ENCODE measurements around the gene MIA3. TPM values are rescaled to one million over a fixed set of nuclear protein-coding genes. Genes with fewer than 3 reads are reported as not detected.

Gene MIA3
- total RNA-seq, 1 donor from 2014 or later: 24.3 TPM

- H3K27ac ChIP-seq: no peak overlapping the region
- H3K4me1 ChIP-seq: no peaks in the 10 kb centered on the region
- H3K36me3 ChIP-seq: peaks cover 0 to 73% of the 10 kb centered on the region in 2 donors
- H3K4me3 ChIP-seq: no peak overlapping the region
- no peak for DNase-seq (ENCODE audit: extremely low spot score in 2 of 2)
- intact Hi-C loops (cut with DNase I): no loop called here
- no peaks in the 10 kb centered on the region for H3K9me3 ChIP-seq
- no peak for TF ChIP-seq CTCF (IDR thresholded peaks at IDR 0.05)
- TF ChIP-seq POLR2AphosphoS5 (IDR thresholded peaks at IDR 0.05; ENCODE audit: insufficient read depth in 1 of 2, low read depth in 1 of 2): no peak
- no peak for TF ChIP-seq POLR2A (IDR thresholded peaks at IDR 0.05)
- no peaks in the 10 kb centered on the region for H3K27me3 ChIP-seq
Measured at GRCh38 chr1:222652676-222653075, 34.8 kb downstream of the MIA3 start.

- intact Hi-C loops (cut with DNase I): no loop called here
- Histone ChIP-seq H3K27ac (no peak overlapping the region), H3K36me3 (peaks cover 0 to 79% of the 10 kb centered on the region in 2 donors), H3K27me3 (no peaks in the 10 kb centered on the region), H3K4me1 (no peaks in the 10 kb centered on the region), H3K9me3 (no peaks in the 10 kb centered on the region), H3K4me3 (no peak overlapping the region)
- no peak for DNase-seq (ENCODE audit: extremely low spot score in 2 of 2)
- no peak for TF ChIP-seq POLR2A (IDR thresholded peaks at IDR 0.05)
- no peak for TF ChIP-seq CTCF (IDR thresholded peaks at IDR 0.05)
- TF ChIP-seq POLR2AphosphoS5 (IDR thresholded peaks at IDR 0.05; ENCODE audit: insufficient read depth in 1 of 2, low read depth in 1 of 2): no peak
Measured at GRCh38 chr1:222653178-222653827, 35.4 kb downstream of the MIA3 start.

- H3K4me3 ChIP-seq: no peak overlapping the region
- no peak for TF ChIP-seq POLR2A (IDR thresholded peaks at IDR 0.05)
- no peak for TF ChIP-seq POLR2AphosphoS5 (IDR thresholded peaks at IDR 0.05; ENCODE audit: insufficient read depth in 1 of 2, low read depth in 1 of 2)
- TF ChIP-seq CTCF (IDR thresholded peaks at IDR 0.05): no peak
- DNase-seq (ENCODE audit: extremely low spot score in 2 of 2): no peak
- H3K27me3 ChIP-seq: no peaks in the 10 kb centered on the region
- intact Hi-C loops (cut with DNase I): no loop called here
- H3K36me3 ChIP-seq: peaks cover 0 to 87% of the 10 kb centered on the region in 2 donors
- H3K9me3 ChIP-seq: no peaks in the 10 kb centered on the region
- H3K27ac ChIP-seq: no peak overlapping the region
- H3K4me1 ChIP-seq: no peaks in the 10 kb centered on the region
Measured at GRCh38 chr1:222654849-222655248, 37.0 kb downstream of the MIA3 start.

- no peak overlapping the region for H3K27ac ChIP-seq
- peaks cover 0 to 89% of the 10 kb centered on the region in 2 donors for H3K36me3 ChIP-seq
- H3K4me1 ChIP-seq: no peaks in the 10 kb centered on the region
- H3K9me3 ChIP-seq: no peaks in the 10 kb centered on the region
- no peaks in the 10 kb centered on the region for H3K27me3 ChIP-seq
- H3K4me3 ChIP-seq: no peak overlapping the region
- DNase-seq (ENCODE audit: extremely low spot score in 2 of 2): no peak
- TF ChIP-seq POLR2AphosphoS5 (IDR thresholded peaks at IDR 0.05; ENCODE audit: insufficient read depth in 1 of 2, low read depth in 1 of 2): no peak
- no peak for TF ChIP-seq POLR2A (IDR thresholded peaks at IDR 0.05)
- intact Hi-C loops (cut with DNase I): no loop called here
Measured at GRCh38 chr1:222656391-222657155, 38.7 kb downstream of the MIA3 start.

- no peaks in the 10 kb centered on the region for H3K27me3 ChIP-seq
- H3K27ac ChIP-seq: no peak overlapping the region
- no peaks in the 10 kb centered on the region for H3K9me3 ChIP-seq
- intact Hi-C loops (cut with DNase I): no loop called here
- no peaks in the 10 kb centered on the region for H3K4me1 ChIP-seq
- DNase-seq (ENCODE audit: extremely low spot score in 2 of 2): no peak
- H3K36me3 ChIP-seq: peaks cover 0 to 87% of the 10 kb centered on the region in 2 donors
- H3K4me3 ChIP-seq: no peak overlapping the region
- no peak for TF ChIP-seq CTCF (IDR thresholded peaks at IDR 0.05)
- TF ChIP-seq POLR2AphosphoS5 (IDR thresholded peaks at IDR 0.05; ENCODE audit: insufficient read depth in 1 of 2, low read depth in 1 of 2): no peak
- no peak for TF ChIP-seq POLR2A (IDR thresholded peaks at IDR 0.05)
Measured at GRCh38 chr1:222657899-222658298, 40.0 kb downstream of the MIA3 start.
